Measurements from ENCODE around the gene SERPIND1.
A peak's percentile ranks its signal among the peaks of the same experiment; 100 is the strongest.

The SERPIND1 gene

GRCh38 chr22:20776624-20777405, 2.9 kb downstream of the SERPIND1 start:
- no peak for ATAC-seq

DNA sequence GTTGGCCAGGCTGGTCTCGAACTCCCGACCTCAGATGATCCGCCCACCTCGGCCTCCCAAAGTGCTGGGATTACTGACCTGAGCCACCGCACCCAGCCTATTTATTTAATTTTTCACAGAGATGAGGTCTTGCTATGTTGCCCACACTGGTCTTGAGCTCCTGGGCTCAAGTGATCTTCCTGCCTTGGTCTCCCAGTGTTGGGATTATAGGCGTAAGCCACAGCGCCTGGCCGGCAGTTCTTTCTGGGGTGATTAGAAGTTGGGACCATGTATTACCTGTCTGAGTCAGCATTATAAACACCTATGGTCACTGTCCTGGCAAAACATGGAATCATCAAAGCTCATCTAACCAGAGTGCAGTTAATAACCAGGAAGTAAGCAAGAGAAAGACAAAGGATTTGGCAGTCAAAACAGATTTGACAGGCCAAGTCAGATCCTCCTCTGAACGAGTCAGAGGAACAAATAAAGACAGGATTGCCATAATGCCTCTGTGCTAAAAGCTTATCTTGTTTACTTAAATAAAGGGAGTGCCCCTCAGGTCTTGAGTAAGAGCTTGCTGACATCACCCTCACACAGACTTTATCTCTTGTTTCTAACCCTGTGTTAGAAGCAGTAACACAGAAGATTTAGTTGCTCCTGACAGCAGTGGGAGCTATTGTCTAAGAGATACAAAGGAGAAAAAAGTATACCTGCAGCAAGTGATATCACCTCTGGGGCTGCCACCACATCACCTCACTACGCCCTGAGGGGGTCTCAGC, 3.7 kb downstream of the SERPIND1 start:
- no peak for ATAC-seq

DNA sequence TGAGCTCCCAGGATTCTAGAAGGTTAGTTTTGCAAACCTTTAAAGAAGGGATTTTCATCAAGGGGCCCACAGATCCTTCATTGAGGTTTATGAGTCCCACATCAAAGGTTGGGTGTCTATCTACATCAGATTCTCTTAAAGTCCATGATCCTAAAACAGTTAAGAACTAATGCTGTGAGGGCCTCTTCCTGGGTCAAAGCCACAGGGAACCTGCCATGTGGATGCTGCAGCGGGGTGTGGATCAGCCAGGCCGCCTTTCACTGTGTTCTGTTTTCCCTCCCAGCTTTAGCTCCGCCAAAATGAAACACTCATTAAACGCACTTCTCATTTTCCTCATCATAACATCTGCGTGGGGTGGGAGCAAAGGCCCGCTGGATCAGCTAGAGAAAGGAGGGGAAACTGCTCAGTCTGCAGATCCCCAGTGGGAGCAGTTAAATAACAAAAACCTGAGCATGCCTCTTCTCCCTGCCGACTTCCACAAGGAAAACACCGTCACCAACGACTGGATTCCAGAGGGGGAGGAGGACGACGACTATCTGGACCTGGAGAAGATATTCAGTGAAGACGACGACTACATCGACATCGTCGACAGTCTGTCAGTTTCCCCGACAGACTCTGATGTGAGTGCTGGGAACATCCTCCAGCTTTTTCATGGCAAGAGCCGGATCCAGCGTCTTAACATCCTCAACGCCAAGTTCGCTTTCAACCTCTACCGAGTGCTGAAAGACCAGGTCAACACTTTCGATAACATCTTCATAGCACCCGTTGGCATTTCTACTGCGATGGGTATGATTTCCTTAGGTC, 5.3 kb downstream of the SERPIND1 start:
- ATAC-seq = no peak

GRCh38 chr22:20779818-20780158, 5.9 kb downstream of the SERPIND1 start:
- no peak for ATAC-seq

DNA sequence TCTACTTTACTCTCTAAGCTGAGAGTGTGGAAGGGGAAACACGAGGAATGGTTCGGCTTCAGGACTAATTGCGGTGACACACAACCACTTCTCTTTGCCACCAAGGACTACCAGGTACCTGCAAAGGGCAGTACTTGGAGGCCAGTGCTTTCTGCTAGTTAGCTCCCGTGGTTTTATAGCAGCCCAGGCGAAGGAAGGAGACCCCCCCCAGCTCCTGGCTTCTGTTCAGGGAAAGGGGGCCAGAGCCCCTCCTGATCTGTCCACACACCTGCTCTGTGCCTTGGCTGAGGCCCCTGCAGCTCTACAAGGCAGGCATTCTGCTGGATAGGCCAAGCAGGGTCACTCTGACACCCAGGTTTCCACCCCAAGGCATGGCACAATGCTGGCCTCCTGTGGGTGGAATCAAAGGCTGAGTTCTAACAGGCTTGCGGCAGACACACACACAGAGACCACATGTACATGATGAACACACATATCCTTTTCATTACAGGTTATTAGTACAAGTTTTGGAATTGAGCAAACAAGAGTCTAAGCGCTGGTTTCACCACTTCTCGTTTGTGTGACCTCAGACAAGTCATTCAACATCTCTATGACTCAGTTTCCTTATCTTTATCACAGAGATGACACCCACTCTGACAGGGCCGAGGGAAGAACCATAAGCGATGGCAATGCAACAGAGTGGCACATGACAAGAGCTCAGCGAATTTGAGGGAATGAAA, 7.5 kb downstream of the SERPIND1 start:
- ATAC-seq = peak; percentile 89 to 92

DNA sequence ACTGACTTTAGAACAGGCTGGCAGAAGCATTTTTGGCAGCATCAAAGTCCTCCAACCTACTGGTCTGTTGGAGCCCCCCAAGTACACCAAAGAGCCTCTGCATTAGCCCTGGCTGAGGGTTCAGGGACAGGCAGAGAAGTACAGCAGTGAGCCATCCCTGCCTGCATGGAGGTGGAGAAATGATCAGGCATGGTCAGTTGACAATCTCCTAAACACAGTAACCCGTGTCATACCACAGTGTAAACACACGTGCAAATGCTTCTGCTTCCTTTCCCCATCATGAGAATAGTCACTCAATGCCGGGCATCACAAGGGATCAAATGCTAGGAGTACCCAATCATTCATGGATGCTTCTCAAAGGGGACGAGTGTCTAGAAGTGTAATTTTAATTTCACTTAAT, 8.2 kb downstream of the SERPIND1 start:
- ATAC-seq = no peak

DNA sequence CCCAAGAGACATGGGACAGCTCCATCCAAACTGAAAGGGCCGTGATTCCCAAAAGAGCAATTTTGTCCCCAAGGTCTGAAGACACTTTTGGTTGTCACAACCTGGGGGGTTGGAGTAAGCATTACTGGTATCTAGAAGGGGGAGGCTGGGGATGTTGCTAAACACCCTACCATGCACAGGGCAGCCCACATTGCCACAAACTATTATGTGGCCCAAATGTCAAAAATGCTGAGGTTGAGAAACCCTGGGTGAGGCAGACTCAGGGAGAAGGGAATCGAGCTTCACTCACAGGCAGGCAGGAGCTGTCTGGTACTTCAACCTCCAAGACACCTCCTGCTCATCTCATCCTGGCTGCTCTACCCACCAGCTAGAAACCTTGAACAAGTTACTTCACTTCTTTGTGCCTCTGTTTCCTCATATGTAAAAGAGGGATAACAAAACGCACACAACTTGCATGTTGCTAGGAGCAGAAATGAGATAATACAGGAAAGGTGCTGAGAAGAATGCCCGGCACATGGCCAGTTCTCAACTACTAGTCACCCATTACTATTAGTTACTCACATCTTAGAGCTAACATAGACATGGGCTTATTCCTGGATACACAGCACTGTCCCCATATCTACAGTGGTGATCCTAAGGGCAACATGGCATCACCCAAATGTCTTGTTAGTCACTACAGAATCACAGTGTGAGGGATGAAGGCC, 8.8 kb downstream of the SERPIND1 start:
- no peak for ATAC-seq

DNA sequence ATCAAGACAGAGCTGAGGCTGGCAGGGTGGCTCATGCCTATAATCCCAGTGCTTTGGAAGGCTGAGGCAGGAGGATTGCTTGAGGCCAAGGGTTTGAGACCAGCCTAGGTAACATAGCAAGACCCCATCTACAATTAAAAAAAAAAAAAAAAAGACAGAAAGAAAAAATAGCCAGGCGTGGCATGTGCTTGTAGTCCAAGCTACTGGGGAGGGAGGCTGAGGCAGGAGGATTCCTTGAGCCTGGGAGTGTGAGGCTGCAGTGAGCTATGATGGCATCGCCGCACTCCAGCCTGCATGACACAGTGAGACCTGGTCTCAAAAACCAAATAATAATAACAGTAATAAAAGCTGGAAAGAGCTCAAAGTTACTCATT, 9.4 kb downstream of the SERPIND1 start:
- no peak for ATAC-seq

DNA sequence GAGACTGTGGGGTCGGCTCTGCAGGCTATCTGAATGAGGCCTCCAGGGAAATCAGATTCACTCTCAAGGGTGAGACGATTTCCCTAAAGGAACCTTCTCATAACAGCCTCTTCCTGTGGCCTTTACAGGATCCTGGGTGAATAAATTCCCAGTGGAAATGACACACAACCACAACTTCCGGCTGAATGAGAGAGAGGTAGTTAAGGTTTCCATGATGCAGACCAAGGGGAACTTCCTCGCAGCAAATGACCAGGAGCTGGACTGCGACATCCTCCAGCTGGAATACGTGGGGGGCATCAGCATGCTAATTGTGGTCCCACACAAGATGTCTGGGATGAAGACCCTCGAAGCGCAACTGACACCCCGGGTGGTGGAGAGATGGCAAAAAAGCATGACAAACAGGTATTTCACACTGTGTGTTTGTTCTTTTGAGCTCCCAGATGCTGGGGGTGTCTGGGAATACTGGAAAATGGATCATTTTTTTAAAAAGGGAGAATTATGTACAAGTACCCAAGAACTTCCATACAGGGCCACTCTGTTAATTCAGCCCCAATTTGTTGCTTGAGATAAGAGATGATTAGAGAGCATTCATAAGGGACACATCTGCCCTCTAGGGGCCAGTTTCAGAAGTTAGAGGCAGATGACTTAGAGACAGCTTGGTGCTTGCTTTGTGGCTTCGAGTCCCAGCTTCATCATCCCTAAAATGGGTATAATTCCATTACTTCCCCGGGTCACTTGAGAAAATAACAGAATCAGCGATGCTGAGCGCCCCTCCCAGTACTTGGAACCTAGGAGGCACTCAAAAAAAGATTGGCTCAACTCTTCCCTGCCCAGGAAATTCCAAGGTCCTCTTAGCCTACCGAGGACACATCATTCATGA, 10.2 kb downstream of the SERPIND1 start:
- ATAC-seq = peak; percentile 33 to 47

- no peak for ATAC-seq
Observed at GRCh38 chr22:20785415-20785814, 11.5 kb downstream of the SERPIND1 start.

GRCh38 chr22:20786048-20786447, 12.1 kb downstream of the SERPIND1 start:
- ATAC-seq = no peak

- ATAC-seq = no peak
Observed at GRCh38 chr22:20786536-20786979, 12.6 kb downstream of the SERPIND1 start.

- no peak for ATAC-seq
Observed at GRCh38 chr22:20787223-20787622, 13.3 kb downstream of the SERPIND1 start.

- no peak for ATAC-seq
Observed at GRCh38 chr22:20787746-20788626, 14.1 kb downstream of the SERPIND1 start.

DNA sequence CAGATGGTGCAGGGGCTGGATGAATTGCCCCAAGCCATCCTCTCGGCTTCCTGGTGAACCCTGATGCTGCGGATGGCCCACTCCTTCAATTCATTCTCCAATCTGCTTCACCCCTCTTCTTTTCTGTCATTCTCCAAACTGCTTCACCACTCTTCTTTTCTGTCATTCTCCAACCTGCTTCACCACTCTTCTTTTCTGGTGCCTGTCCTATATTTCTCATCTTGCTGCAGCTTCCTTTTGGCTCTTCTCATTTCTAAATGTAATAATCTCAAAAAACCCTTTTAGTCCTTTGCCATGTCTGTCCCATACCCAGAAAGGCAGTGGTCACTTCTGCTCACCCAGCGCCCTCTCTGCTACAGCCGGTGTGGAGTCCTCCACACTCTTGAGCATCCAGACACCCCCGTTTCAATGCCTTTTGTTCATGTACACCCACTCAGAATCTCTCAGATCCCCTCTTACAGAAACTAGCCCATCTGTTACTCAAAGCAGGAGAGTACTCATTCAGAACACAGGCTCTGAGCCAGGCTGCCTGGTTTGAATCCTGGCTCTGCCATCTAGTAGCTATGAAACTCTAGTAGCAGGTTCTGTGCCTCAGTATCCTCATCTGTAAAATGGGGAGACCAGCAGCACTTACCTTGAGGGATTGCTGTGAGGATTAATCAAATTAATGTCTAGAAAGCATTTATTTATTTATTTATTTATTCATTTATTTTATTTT, 14.9 kb downstream of the SERPIND1 start:
- no peak for ATAC-seq

- ATAC-seq = no peak
Observed at GRCh38 chr22:20792221-20792965, 18.5 kb downstream of the SERPIND1 start.

DNA sequence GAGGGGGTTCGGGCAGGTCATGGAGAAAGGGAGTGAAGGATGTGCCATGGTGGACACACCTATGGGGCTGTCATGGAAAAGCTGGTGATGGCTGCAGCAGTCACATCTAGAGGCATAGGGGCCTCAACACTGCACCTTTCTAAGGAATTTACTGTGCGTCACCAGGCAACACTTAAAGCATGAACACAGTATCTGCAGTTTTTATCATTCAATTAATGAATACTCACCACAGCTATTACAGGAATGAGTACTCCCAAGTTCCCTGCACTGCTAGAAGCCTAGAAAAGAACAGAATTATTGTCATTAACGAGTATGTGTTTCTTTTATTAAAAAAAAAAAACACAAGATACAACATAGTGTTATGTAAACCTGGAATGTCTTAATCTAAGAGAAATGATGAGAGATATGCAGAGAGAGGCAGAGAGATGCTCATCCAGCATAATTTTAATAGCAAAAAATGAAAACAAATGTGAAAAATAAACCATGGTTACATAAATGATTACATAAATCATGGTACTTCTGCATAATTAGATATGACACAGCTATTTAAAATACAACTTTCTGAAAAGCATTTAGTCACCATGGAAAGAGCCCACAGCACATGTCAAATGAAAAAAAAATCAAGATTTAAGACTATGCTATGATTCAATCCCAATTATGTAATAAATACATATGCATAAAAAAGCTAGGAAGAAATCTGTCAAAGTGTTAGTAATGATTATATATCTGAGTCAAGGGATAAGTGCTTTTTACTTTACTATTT, 19.2 kb downstream of the SERPIND1 start:
- ATAC-seq = peak in 1 of 2 donors; percentile 56

All from activated CD4-positive, CD25-positive, alpha-beta regulatory T cell treated with anti-CD3 and anti-CD28 coated beads, Interleukin-2, amount 50 U/mL, for 24 hours (primary cell).